Measurements from ENCODE around the gene DNAJC22. TPM values are rescaled to one million over a fixed set of nuclear protein-coding genes. Genes with fewer than 3 reads are reported as not detected.

DNAJC22 gene
- total and polyA plus RNA-seq, 2 experiments from 2014 or later: 17.8 to 28.3 TPM

- peaks cover 98% of the 10 kb centered on the region for H3K27me3 ChIP-seq
- no peaks in the 10 kb centered on the region for H3K9me3 ChIP-seq (ENCODE audit: low read depth)
- no peak for TF ChIP-seq CTCF (IDR thresholded peaks at IDR 0.05; ENCODE audit: poor library complexity)
- TF ChIP-seq EZH2 (IDR thresholded peaks at IDR 0.05; ENCODE audit: borderline replicate concordance): no peak
- no peak for TF ChIP-seq EZH2phosphoT487 (IDR thresholded peaks at IDR 0.05; ENCODE audit: low read depth, severe bottlenecking, unreplicated experiment)
- WGBS (ENCODE audit: low lambda C conversion rate, missing lambda C conversion rate): 59% methylated on average over 6 of the region's 6 CpGs
- H3K4me3 ChIP-seq: no peak overlapping the region
- H3K79me2 ChIP-seq: no peaks in the 10 kb centered on the region
- H3K36me3 ChIP-seq (replicated peaks; ENCODE audit: insufficient read depth, low read depth): no peaks in the 10 kb centered on the region
- no peak overlapping the region for H2AFZ ChIP-seq
- no peak for DNase-seq (ENCODE audit: low spot score)
- H3K9me2 ChIP-seq (replicated peaks; ENCODE audit: insufficient read depth): no peaks in the 10 kb centered on the region
- no peaks in the 10 kb centered on the region for H4K20me1 ChIP-seq (ENCODE audit: insufficient read depth, poor library complexity, severe bottlenecking)
- H3K27ac ChIP-seq: no peak overlapping the region
- H3K4me2 ChIP-seq: no peak overlapping the region
- H3K4me1 ChIP-seq (ENCODE audit: insufficient read depth): peaks cover 21% of the 10 kb centered on the region
Measured at GRCh38 chr12:49340095-49340870, 6.4 kb upstream of the DNAJC22 start.

GRCh38 chr12:49340971-49341776 is 5.5 kb upstream of the DNAJC22 start:
- H3K4me2 ChIP-seq: peak overlapping the region; percentile 81

GRCh38 chr12:49341777-49342065 is 5.0 kb upstream of the DNAJC22 start:
- peak overlapping the region; percentile 81 for H3K4me2 ChIP-seq
- 39% methylated on average over 6 of the region's 21 CpGs for whole genome bisulfite sequencing (ENCODE audit: low lambda C conversion rate, missing lambda C conversion rate)
- H3K4me3 ChIP-seq: no peak overlapping the region
- H2AFZ ChIP-seq: no peak overlapping the region
- DNase-seq (ENCODE audit: low spot score): no peak
- peaks cover 97% of the 10 kb centered on the region for H3K27me3 ChIP-seq
- H3K9me3 ChIP-seq (ENCODE audit: low read depth): no peaks in the 10 kb centered on the region
- peaks cover 35% of the 10 kb centered on the region for H3K4me1 ChIP-seq (ENCODE audit: insufficient read depth)
- no peaks in the 10 kb centered on the region for H4K20me1 ChIP-seq (ENCODE audit: insufficient read depth, poor library complexity, severe bottlenecking)
- no peaks in the 10 kb centered on the region for H3K79me2 ChIP-seq
- H3K9me2 ChIP-seq (replicated peaks; ENCODE audit: insufficient read depth): no peaks in the 10 kb centered on the region
- no peak overlapping the region for H3K27ac ChIP-seq
- H3K36me3 ChIP-seq (replicated peaks; ENCODE audit: insufficient read depth, low read depth): no peaks in the 10 kb centered on the region
- no peak for TF ChIP-seq EZH2phosphoT487 (IDR thresholded peaks at IDR 0.05; ENCODE audit: low read depth, severe bottlenecking, unreplicated experiment)
- TF ChIP-seq EZH2 (IDR thresholded peaks at IDR 0.05; ENCODE audit: borderline replicate concordance): no peak
- TF ChIP-seq CTCF (IDR thresholded peaks at IDR 0.05; ENCODE audit: poor library complexity): no peak

More at GRCh38 chr12:49340971-49341776, 5.5 kb upstream of the DNAJC22 start:
- Histone ChIP-seq H4K20me1 (ENCODE audit: insufficient read depth, poor library complexity, severe bottlenecking) (no peaks in the 10 kb centered on the region), H3K9me2 (replicated peaks; ENCODE audit: insufficient read depth) (no peaks in the 10 kb centered on the region), H3K27ac (no peak overlapping the region), H3K36me3 (replicated peaks; ENCODE audit: insufficient read depth, low read depth) (no peaks in the 10 kb centered on the region), H3K4me1 (ENCODE audit: insufficient read depth) (peaks cover 29% of the 10 kb centered on the region), H2AFZ (no peak overlapping the region), H3K27me3 (peaks cover 97% of the 10 kb centered on the region), H3K79me2 (no peaks in the 10 kb centered on the region), H3K4me3 (no peak overlapping the region), H3K9me3 (ENCODE audit: low read depth) (no peaks in the 10 kb centered on the region)
- no peak for DNase-seq (ENCODE audit: low spot score)
- WGBS (ENCODE audit: low lambda C conversion rate, missing lambda C conversion rate): 33% methylated on average over 14 of the region's 14 CpGs
- TF ChIP-seq EZH2 (IDR thresholded peaks at IDR 0.05; ENCODE audit: borderline replicate concordance) (no peak), EZH2phosphoT487 (IDR thresholded peaks at IDR 0.05; ENCODE audit: low read depth, severe bottlenecking, unreplicated experiment) (no peak), CTCF (IDR thresholded peaks at IDR 0.05; ENCODE audit: poor library complexity) (no peak)
